Stomach (tissue), 4 donors: Measurements from ENCODE around the gene LAG3.

ENCODE experiments used
- CTCF ChIP-seq, 7 experiments: fragments of 450-650 bp in 4 of 7; fragments of 200-600 bp in 3 of 7; sonication (generic) in 3 of 7; IDR thresholded peaks; one replicate each; pipeline ENCODE4 v1.5.1; 2016 to 2019; ENCODE audit warnings: antibody characterized with exemption in 7 of 7, control low read depth in 2 of 7, mild to moderate bottlenecking in 1 of 7
- POLR2A ChIP-seq, 4 donors: fragments of 450-650 bp; IDR thresholded peaks; one replicate each; pipeline ENCODE4 v1.6.1; 2016; ENCODE audit warnings: antibody characterized with exemption in 4 of 4, control low read depth in 2 of 4, mild to moderate bottlenecking in 1 of 4, moderate library complexity in 1 of 4

GRCh38 chr12:6757028-6757690, 15.2 kb upstream of the LAG3 start:
- TF ChIP-seq CTCF (IDR thresholded peaks at IDR 0.05), result no peak
- no peak for TF ChIP-seq POLR2A (IDR thresholded peaks at IDR 0.05)
